ENCODE results near the gene PTPN14. TPM values are rescaled to one million over a fixed set of nuclear protein-coding genes. Genes with fewer than 3 reads are reported as not detected.

Gene PTPN14
- total and polyA plus RNA-seq, 2 of the 8 experiments (the other 6 are each of a cell fraction or from before 2014, with no cell fraction given), result 14.4 to 93.6 TPM

GRCh38 chr1:214332946-214333798 lies 218.2 kb downstream of the PTPN14 start:
- Histone ChIP-seq H4K5ac (ENCODE audit: insufficient read length, low read depth, low read length) (no peak overlapping the region), H2AK5ac (ENCODE audit: low read depth, low read length) (0 out of 2 replicates have a peak overlapping the region, but pooled peaks have one; percentile 24), H3K4me1 (replicated peaks in 1 of 4; ENCODE audit: control insufficient read depth in 3 of 4, insufficient read depth in 4 of 4, low read length in 3 of 4) (peaks cover 2 to 8% (median 6%) of the 10 kb centered on the region in 4 experiments; a peak in 6 of 7 replicates), H2BK5ac (ENCODE audit: low read depth, low read length) (no peak overlapping the region), H2BK15ac (ENCODE audit: low read length) (peak overlapping the region; percentile 54; the same call in 1 of the 2 replicates), H2BK120ac (replicated peaks; ENCODE audit: low read depth, low read length) (no peak overlapping the region), H3K18ac (ENCODE audit: extremely low read depth, low read length) (peak overlapping the region; percentile 73; the same call in 1 of the 2 replicates), H3K23me2 (ENCODE audit: low read depth, low read length) (no peaks in the 10 kb centered on the region), H2AFZ (ENCODE audit: low read length) (peak overlapping the region; percentile 54; the same call in 1 of the 2 replicates), H3K23ac (ENCODE audit: insufficient read length) (no peak overlapping the region), H3K9me3 (ENCODE audit: insufficient read depth in 2 of 2, low read depth in 1 of 2, low read length in 1 of 2) (no peaks in the 10 kb centered on the region), H3K14ac (ENCODE audit: insufficient read length) (no peak overlapping the region), H4K91ac (replicated peaks; ENCODE audit: insufficient read length, low read length) (no peak overlapping the region), H3K27me3 (replicated peaks in 1 of 4; ENCODE audit: control insufficient read depth in 3 of 4, extremely low read depth in 1 of 4, insufficient read depth in 3 of 4, low read length in 3 of 4) (no peaks in the 10 kb centered on the region), H4K8ac (ENCODE audit: extremely low read depth, insufficient read depth, low read length) (no peak overlapping the region), H3K36me3 (ENCODE audit: control insufficient read depth in 2 of 4, insufficient read depth in 4 of 4, low read length in 3 of 4) (no peaks in the 10 kb centered on the region), H3K56ac (replicated peaks; ENCODE audit: insufficient read length, low read depth, low read length) (no peak overlapping the region), H3K27ac (ENCODE audit: low read depth, low read length) (no peak overlapping the region), H3K9ac (replicated peaks in 1 of 4; ENCODE audit: extremely low read depth in 1 of 4, low read depth in 3 of 4, low read length in 3 of 4) (no peak overlapping the region), H3K79me2 (ENCODE audit: control insufficient read depth in 1 of 2, insufficient read depth in 2 of 2, low read length in 2 of 2) (no peaks in the 10 kb centered on the region), H2BK12ac (ENCODE audit: low read depth, low read length) (peak overlapping the region; percentile 64; the same call in 1 of the 2 replicates), H4K20me1 (replicated peaks in 1 of 2; ENCODE audit: control insufficient read depth in 1 of 2, insufficient read depth in 2 of 2, low read length in 2 of 2) (no peaks in the 10 kb centered on the region), H3K4ac (replicated peaks; ENCODE audit: insufficient read length, low read depth, low read length) (no peak overlapping the region), H3K4me3 (ENCODE audit: extremely low read depth in 1 of 4, insufficient read depth in 2 of 4, low read depth in 3 of 4, low read length in 4 of 4) (no peak overlapping the region), H3K4me2 (ENCODE audit: insufficient read depth in 1 of 2, low read depth in 2 of 2, low read length in 2 of 2) (no peak overlapping the region), H3K79me1 (ENCODE audit: low read depth, low read length) (no peaks in the 10 kb centered on the region), H2BK20ac (ENCODE audit: low read length) (no peak overlapping the region)
- FAIRE-seq (peak; percentile 73), DNase-seq (ENCODE audit: low read depth in 1 of 2, low spot score in 2 of 2) (peak in 1 of 2 experiments; percentile 80)
- ChIA-PET POLR2A (ENCODE audit: partially characterized antibody) (interaction anchor here (0.8 to 2.3 kb wide), 7 partner anchors 9 to 271 kb away, joined by 3 to 7 read pairs (median 4); partner anchors contain the start of gene PTPN14), CTCF (ENCODE audit: partially characterized antibody) (interaction anchor here (0.6 to 19.1 kb wide), 94 partner anchors 8 to 1727 kb away, joined by 3 to 610 read pairs (median 6); partner anchors contain the start of genes CENPF and SMYD2)
- TF ChIP-seq NANOG (IDR thresholded peaks at IDR 0.05; ENCODE audit: insufficient read depth, low read depth, low read length, poor library complexity, severe bottlenecking), result no peak
- TF ChIP-seq CTCF (IDR thresholded peaks at IDR 0.05; ENCODE audit: control extremely low read depth in 1 of 3, insufficient read depth in 1 of 3, low read depth in 1 of 3, low read length in 3 of 3), result peak; percentile 75 to 85 (median 84)
- peak; percentile 84 to 85 for TF ChIP-seq RAD21 (IDR thresholded peaks at IDR 0.05 in 1 of 2, conservative IDR thresholded peaks at IDR 0.05 in 1 of 2; ENCODE audit: low read depth in 2 of 2, low read length in 2 of 2)
- 82% methylated on average over 6 of the region's 6 CpGs; no CpG with 5 or more reads in 1 of the 2 experiments for WGBS, 2 experiments (ENCODE audit: extremely low coverage in 1 of 2, insufficient coverage in 1 of 2, insufficient read length in 1 of 2, insufficient replicate concordance in 2 of 2, low coverage in 1 of 2, low lambda C conversion rate in 2 of 2, missing lambda C conversion rate in 1 of 2)
